ENCODE results near the gene MPC1.
"Not testable (repeated sequence)": the region's sequence is repeated elsewhere in the genome, so short reads cannot be mapped to it uniquely, and the experiment has no call there.

Gene MPC1

DNA sequence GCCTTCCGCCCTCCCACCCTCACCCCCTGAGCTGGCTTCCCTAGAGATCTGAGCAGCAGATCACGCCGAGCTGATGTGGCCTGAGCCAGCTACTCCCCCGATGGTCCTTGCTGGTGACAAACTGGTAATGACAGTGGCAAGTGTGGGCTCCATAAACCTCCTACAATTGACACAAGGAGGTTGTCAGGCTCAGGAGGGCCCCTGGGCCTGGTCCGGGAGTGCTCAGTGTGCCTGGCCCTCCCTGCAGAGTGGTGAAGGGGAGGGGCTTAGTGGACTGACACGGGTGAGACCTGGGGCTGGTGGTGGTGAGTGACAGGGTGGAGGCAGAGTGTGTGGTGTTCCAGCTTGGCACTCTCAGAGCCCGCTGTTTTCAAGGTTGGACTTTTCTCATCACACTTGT lies 22.6 kb upstream of the MPC1 start:
- DNase-seq: no peak

DNA sequence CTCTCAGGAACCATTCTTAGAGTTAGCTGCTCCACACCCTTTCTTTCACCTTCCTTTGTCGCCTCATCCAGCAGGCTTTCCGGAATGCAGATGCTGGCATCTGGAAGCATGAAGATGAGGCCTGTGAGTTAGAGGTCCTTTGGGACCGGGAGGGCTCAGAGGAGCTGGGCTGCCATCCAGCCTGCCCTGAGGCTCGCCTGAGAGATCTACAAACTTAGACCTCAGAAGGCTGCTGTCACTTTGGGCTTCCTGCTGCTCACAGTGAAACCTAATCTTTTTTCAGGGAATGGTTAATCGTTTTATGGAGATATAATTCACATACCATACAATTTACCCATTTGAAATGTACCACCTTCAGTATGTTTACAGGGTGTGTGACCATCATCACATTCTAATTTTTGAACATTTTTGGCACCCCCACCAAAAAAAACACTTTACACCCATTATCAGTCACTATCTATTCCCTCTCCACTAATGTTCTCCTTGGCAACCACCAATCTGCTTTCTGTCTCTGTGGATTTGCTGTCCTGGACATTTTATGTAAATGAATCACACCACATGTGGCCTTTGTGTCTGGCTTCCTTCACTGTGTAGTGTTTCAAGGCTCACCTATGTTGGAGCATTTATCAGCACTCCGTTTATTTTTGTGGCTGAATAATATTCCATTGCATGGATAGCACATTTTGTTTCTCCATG lies 20.0 kb upstream of the MPC1 start:
- no peak for DNase-seq

DNA sequence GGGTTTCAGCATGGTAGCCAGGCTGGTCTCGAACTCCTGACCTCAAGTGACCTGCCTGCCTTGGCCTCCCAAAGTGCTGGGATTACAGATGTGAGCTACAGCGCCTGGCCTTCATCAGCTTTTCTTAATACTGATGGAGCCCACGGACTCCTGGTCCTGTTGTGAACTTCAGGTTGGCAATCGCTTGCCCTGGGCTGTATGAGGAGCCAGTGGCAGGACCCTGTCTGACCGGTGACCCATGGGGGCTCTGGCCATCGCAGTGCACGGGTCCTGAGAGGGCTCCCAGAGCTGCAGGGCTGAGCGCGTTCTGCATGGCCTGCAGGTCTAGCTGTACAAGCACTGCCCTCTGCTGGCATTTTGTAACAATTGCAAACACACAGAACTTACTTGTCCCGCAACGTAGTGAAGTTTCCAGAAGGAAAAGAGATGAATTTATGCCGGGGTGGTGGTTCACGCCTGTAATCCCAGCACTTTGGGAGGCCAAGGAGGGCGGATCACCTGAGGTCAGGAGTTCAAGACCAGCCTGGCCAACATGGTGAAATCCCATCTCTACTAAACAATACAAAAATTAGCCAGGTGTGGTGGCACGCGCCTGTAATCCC lies 18.0 kb upstream of the MPC1 start:
- DNase-seq: peak; percentile 19 to 37

DNA sequence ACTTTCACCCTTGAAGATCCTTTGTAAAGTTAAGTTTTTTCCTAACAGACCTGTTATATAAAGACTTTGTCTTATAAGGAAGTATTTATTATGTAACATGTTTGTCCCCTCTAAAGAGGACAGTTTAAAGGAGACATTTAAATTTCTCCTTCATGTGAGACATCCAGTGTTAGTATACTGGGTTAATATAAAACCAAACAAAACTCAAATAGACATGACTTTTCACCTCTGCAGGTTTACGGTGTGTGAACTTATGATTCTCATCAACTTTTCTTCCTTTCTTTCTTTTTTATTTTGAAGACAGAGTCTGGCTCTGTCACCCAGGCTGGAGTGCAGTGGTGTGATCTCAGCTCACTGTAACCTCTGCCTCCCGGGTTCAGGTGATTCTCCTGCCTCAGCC lies 17.4 kb upstream of the MPC1 start:
- no peak for DNase-seq

DNA sequence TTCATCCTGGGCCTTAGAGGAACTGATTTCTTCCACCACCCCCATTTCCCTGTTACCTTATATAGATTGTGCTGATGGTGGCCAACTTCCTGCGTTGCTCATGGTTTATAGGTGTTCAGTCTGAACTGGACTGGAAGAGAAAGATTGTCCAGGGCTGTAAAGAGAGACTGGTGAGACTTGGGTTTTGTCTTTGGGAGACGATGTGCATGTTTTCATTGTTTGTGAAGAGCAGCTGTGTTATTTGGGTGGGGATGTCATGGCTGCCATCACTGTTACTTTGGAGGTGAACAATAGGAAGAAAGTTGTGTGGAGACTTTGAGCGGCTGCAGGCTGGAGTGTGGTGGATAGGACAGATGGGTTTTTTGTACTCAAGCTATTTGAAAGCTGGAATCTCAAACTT lies 15.6 kb upstream of the MPC1 start:
- no peak for DNase-seq

DNA sequence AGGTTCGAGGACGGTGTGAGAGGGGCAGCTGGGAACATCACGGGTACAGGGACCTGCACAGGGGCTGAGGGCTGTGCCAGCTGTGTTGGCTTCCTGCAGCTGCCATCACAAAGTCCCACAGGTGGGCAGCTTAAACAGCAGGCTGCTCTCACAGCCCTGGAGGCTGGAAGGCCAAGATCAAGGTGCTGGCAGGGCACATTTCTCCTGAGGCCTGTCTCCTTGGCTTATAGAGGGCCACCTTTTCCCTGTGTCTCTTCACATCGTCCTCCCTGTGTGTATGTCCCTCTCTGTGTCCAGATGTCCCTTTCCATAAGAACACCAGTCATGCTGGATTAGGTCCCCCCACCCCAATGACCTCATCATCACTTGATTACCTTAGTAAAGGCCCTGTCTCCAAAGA lies 15.1 kb upstream of the MPC1 start:
- no peak for DNase-seq

DNA sequence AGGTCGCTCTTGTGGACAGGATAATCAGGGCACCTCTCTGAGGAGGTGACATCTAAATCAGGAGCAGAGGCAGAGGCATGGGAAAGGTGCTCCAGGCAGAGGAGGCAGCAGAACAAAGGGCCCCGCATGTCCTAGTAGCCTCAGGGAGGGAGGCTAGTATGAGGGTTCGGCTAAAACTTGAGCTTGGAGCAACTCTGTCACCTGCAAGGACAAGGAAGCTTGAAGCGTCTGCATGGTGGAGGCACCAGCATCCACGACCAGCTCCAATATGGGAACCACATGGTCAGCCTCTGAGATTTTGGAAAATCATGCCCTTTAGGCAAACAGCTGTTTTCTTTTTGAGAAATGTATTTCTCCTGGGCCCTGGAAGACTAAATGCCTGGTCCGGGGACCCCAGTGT lies 13.0 kb upstream of the MPC1 start:
- DNase-seq: no peak

DNA sequence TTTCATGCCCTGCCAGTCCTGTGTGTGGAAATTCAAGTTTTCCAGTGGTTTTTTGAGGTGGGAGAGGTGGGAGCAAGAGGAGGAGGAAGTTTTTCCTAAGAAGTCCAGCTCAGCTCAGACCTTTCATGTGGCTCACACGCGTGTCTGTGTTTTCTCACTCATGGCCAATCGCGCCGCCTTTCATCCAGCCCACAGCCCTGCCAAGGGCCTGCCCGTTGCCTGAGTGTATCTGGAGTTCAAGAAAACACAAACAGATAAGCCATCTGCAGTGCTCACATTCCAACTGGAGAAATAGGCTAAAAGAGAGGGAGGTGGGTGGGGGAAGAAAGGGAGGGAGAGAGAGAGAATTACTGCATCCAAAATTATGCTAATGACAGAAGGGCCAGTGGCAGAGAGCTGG lies 12.6 kb upstream of the MPC1 start:
- no peak for DNase-seq

DNA sequence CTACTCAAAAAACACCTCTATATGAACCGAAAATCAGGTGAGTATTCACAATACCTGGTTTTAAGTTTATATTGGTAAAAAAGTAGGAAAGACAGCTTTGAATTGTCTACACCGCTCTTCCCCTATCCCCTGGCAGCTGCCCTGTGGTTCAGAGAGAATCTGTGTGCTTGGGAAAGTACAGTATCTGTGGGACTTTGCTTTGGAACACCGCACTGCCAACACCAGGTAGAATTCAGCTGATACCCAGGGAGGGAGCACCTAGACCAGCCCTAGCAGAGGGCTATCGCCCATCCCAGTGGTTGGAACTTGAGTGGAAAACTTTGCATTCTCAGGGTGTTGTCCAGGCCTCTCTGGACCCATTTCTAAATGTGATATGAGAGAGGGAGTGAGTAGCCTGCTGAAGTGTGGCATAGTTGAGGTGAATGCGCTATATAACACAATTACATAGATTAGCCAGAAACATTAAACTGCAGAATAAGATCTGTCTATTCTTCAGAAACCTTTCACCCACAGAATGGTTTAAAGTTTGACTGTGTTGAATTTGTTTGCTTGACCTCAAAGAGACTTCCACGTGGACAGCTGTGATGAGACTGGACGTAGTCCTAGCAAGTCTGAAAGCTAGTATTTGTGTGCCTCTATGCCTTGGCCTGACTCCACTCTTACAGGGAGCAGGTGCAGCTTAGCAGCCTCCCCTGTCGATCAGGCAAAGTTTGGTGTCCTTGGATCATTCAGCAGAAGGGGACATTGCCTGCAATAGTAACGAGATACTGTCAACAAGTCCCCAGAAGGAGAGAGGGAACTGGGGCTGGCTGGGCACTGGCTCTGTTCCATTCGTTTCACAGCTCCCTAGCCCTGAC lies 11.5 kb upstream of the MPC1 start:
- no peak for DNase-seq

DNA sequence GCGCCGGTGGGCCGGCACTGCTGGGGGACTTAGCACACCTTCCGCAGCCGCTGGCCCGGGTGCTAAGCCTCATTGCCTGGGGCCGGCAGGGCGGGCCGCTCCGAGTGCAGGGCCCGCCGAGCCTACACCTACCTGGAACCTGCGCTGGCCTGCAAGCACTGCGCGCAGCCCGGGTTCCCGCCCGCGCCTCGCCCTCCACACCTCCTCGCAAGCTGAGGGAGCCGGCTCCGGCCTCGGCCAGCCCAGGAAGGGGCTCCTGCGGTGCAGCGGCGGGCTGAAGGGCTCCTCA lies 10.7 kb upstream of the MPC1 start:
- no peak for DNase-seq

DNA sequence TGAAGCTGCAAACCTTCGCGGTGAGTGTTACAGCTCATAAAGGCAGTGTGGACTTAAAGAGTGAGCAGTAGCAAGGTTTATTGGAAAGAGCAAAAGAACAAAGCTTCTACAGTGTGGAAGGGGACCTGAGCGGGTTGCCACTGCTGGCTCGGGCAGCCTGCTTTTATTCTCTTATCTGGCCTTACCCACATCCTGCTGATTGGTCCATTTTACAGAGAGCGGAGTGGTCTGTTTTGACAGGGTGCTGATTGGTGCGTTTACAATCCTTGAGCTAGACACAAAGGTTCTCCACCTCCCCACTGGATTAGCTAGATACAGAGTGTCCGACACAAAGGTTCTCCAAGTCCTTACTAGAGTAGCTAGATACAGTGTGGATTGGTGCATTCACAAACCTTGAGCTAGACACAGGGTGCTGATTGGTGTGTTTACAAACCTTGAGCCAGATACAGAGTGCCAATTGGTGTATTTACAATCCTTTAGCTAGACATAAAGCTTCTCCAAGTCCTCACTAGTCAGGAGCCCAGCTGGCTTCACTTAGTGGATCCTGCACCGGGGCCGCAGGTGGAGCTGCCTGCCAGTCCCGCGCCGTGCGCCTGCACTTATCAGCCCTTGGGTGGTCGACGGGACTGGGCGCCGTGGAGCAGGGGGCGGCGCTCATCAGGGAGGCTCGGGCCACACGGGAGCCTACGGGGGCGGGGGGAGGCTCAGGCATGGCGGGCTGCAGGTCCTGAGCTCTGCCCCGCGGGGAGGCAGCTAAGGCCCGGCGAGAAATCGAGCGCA lies 10.2 kb upstream of the MPC1 start:
- not testable (repeated sequence) for DNase-seq

DNA sequence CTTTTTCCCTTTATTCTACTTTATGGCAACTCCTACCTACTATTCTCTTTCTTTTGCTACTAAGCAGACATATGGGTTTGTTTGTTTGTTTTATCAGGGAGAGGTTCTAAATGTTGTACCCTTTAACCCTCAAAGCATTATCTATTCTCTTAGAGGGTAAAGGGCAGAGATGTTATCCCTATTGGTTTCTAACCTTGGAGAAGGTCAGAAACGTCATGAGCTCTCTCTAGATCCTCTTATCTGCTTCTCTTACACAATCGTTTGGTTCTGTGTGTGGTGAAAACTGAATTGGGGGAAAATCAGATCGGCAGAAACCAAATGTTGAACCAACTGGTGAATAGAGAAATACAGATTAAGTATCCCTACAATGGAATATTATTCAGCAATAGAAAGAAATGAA lies 6.4 kb upstream of the MPC1 start:
- no peak for DNase-seq

DNA sequence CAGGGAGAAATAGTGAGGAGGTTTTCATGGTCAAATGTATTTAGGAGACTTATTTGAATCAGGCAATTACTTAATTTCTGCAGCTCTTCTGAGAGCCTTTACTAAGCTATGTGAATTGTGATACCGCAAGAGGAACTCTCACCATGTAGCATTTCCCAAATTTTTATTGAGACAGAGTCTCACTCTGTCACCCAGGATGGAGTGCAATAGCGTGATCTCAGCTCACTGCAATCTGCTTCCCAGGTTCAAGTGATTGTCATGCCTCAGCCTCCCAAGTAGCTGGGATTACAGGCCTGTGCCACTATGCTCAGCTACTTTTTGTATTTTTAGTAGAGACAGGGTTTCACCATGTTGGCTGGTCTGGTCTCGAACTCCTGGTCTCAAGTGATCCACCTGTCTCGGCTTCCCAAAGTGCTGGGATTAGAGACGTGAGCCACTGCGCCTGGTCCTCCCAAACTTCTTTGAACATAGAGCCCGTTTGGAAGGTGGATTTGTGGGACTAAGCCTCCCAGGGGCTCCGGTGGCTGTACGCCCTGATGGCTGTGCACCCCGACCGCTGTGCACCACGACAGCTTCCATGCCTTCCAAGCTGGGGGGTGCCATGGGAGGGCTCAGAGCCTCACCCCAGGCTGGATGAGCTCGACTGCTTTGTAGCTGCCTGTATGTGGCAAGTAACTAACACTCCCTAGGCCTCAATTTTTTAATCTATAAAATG lies 5.7 kb upstream of the MPC1 start:
- no peak for DNase-seq

DNA sequence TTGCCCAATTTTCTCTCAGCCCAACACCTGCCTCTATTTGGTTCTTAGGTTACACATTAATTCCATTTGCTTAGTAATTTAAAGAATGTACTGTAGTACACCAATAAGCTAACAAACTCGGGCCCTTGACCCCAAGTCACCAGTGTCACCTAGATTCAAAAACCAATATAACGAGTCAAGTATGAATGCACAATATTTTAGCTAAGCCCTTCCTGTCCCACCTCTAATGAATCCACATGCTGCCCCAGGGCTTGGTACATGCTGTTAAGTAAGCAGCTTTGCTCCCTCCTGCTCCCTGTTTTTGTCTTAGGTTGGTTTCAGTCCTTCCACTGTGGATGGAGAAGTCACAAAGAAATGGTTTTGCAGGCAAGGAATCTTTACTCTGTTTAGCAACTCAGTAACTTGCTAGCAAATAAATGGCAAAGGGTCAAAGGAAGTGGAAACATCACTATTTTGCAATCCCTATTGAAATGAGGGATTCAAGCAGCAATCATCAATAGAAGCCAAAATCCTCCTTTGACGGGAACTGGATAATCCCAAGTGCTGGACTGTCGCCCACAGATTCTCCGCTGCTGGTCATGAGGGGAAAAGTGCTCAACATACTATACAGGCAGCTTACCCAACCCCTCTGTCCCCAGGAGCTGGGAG lies 5.0 kb upstream of the MPC1 start:
- DNase-seq: no peak

DNA sequence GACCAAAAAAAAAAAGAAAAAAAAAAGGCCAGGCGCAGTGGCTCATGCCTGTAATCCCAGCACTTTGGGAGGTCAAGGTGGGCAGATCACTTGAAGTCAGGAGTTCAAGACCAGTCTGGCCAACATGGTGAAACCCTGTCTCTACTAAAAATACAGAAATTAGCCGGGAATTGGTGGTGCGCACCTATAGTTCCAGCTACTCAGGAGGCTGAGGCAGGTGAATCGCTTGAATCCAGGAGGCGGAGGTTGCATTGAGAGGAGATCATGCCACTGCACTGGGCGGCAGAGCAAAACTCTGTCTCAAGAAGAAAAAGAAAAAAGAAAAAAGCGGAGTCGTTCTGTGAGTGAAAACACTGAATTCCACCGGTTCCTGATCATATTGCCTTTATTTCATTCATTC lies 4.4 kb upstream of the MPC1 start:
- DNase-seq: not testable (repeated sequence)

DNA sequence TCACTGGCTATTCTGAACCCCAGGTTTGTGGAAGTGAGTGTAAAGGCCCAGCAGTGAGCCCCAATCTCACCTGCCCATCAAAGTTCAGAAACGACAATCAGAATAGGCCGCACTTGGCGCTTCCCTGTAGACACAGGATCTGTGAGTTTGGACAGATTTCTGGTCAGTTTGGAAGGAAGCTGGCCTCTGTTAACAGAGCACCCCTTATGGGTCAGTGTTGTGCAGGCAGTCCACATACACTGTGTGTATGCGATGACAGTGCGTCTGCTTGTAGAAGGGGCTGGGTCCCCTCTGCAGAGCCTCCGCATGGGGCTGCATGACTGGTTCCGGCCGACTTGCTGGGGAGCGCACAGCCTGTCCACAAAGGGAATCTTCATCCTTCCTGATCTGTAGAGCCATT lies 3.4 kb upstream of the MPC1 start:
- DNase-seq: no peak

DNA sequence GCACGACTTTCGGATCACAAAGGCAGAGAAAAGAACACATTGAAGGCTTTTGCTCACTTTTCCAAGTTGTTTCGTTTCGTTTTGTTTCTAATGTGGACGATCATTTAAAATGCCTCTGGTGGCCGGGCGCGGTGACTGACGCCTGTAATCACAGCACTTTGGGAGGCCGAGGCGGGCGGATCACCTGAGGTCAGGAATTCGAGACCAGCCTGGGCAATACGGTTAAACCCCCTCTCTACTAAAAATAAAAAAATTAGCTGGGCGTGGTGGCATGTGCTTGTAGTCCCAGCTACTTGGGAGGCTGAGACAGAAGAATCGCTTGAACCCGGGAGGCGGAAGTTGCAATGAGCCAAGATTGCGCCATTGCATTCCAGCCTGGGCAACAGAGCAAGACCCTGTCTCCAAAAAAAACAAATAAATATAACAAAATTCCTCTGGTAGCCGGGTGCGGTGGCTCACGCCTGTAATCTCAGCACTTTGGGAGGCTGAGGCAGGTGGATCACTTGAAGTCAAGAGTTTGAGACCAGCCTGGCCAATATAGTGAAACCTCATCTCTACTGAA lies 1.1 kb upstream of the MPC1 start:
- not testable (repeated sequence) for DNase-seq

DNA sequence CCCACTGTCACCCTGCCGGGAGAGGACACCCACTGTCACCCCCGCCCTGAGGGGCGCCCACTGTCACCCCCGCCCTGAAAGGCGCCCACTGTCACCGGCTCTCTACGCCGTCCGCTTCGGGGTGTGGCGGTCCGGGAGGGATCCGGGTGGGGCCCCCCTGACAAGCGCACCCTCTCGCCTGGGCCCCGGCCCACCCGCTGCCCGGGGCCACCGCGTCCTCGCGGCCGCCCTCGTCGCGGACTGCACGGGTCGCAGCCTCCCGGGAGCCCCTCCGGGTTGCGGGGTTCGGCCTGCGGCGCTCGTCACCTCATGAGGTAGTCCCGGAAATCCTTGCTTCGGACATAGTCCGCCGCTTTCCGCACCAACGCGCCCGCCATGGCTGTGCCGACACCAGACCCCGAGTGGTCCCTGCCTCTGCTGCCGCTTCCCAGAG lies 224 bp downstream of the MPC1 start:
- no peak for DNase-seq

DNA sequence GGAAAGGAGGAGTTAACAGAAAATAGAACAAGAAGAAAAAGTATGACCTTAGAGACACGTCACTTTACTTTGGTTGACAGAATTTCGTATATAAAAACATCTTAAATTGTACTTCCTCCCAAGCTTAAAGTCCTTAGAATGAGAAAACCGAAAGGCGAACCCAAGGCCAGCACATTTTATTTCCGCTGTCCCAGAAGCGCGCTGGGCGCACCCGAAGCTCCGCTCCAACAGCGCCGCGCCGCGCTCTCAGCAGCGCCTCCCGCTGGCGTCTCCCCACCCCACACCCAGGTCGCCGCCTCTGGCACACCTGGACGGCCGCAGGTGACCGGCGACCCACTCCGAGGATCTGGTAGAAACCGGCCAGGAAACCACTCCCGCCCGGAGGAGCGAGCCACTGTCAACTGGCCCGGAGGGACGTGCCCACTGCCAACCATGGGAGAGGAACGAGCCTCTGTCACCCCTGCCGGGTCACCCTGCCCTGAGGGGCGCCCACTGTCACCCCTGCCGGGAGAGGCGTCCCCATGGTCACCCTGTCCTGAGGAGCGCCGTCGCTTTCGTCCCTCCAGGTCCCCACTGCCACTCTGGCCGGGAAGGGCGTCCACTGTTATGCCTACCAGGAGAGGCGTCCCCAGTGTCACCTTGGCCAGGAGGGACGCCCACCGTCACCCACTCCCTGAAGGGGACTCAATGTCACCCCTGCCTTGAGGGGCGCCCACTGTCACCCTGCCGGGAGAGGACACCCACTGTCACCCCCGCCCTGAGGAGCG lies 824 bp downstream of the MPC1 start:
- peak; percentile 19 to 37 for DNase-seq

DNA sequence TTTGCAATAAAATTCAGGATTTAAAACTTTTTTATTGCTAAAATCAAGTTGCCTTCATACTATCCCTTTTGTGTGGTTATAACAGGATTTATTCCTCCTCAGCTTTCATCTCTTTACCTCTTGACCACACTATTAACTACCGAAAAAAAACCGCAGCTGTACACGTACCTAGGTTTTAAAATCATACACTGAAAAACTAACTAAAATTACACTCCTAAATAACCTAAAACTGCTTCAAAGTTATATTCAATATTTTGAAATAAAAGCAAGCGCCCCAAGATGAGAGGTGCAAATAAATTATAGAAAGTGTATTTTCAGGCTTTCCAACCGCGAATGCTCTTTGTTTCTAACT lies 1.4 kb downstream of the MPC1 start:
- no peak for DNase-seq

DNA sequence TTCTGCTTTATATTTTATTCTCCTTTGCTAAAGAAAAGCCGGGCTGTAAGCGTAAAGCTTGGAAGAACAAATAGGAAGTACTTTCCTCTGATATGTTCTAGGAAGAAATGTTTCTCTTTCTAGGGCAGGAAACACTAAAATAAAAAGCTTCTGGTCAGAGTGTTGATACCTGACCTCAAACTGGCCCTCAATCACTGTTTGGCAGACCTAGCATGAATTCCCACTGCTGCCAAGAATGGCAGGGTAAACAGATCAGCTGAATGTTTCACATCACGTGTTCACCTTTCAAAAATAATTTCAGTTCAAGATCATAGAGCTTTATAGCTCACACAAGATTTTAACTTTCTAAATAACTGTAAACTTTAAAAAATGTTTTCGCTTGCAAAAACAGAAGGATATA lies 2.9 kb downstream of the MPC1 start:
- no peak for DNase-seq

All from NCI-H2081 (cell line).